ENCODE measurements around the gene CHAT.

The CHAT gene

GRCh38 chr10:49688261-49688846 lies 74.5 kb downstream of the CHAT start:
- DNase-seq (ENCODE audit: low read depth in 2 of 2): no peak

DNA sequence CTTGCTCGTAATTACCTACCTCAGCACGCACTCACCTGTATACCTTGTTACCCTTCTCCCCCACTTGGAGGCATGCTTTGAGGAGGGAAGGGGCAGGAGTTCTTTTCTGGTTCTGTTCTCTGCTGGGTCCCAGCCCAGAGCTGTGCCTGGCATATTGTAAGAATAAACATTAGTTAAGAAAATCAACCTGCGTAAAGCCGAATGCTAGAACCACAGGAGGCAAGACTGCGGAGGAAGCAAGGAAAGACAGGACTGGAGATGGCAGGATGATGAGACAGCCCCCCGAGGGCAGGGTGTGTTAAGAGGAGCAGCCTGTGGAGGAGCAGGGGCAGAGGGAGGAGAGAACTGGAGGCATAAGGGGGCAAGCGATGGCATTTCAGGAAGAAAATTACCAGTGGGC lies 75.1 kb downstream of the CHAT start:
- no peak for DNase-seq (ENCODE audit: low read depth in 2 of 2)

GRCh38 chr10:49689882-49690510 lies 76.2 kb downstream of the CHAT start:
- no peak for DNase-seq (ENCODE audit: low read depth in 2 of 2)

DNA sequence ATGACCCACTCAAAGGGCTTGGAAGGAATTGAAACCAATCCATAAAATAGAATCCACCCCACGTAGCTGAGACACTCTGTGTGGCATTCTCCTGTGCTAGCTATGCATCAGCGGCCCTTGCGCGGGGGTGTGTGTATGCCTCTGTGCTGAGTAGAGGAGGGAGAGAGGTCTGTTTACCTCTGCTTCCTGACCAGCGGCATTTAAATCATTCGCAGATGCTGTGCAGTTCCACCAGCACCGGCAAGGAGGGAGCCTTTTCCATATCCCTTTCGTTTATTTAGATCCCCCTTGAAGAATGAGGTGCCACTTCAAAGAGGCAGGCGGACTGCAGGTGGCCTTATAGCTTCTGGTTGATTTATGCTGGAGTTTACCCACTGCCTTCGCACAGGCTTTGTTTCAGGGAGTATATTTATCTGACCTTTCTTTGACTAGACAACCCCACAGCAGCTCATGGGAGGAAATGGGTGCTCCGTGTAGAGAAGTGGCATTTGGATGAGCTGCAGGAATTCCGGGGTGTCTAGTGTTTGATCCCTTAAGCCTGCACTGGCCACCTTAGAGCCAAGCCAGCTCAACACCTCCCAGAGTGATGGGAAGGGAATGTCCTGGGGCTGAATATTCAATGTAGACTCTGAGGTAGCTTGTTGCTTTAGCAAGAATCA lies 77.0 kb downstream of the CHAT start:
- no peak for DNase-seq (ENCODE audit: low read depth in 2 of 2)

GRCh38 chr10:49691588-49691987 lies 77.8 kb downstream of the CHAT start:
- DNase-seq (ENCODE audit: low read depth in 2 of 2): no peak

- DNase-seq (ENCODE audit: low read depth in 2 of 2): no peak
Measured at GRCh38 chr10:49694466-49694865, 80.6 kb downstream of the CHAT start.

DNA sequence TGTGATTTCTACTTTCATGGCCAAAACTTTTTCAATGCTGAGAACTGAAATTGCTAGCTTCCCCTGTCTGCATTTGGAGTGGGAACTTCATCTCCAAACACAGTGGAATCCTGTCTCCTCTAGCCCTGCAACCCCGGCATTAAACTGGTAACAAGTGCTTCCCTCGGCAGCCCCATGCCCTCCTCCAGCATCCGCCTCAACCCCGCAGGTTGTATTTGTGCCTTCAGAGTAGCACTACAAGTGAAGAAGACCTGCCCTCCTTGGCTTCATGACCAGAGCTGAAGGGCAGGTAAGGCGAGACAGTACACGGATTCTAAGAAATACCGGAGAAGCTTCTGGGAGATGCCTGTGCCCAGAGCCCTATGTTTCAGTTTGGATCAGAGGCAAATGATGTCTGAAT lies 82.5 kb downstream of the CHAT start:
- no peak for DNase-seq (ENCODE audit: low read depth in 2 of 2)

GRCh38 chr10:49698679-49699078 lies 84.8 kb downstream of the CHAT start:
- no peak for DNase-seq (ENCODE audit: low read depth in 2 of 2)

- DNase-seq (ENCODE audit: low read depth in 2 of 2): no peak
Measured at GRCh38 chr10:49700211-49700610, 86.4 kb downstream of the CHAT start.

DNA sequence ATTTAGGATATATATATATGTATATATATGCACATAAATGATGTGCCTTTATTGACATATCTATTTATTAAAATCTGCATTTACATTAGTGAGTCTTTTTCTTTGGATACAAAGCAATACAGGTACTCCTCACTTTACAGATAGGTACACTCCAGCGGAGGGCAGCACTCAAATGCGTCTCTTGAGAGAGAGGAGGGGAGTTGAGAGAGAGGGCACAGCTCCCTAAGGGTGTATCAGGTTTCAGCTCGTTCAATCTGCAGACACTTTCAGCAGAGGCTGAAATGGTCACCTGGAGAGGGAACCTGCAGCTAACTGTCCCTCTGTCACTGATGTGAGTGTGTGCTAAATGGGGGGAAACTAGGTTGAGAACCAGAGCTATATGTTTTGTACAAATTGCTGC lies 87.2 kb downstream of the CHAT start:
- DNase-seq (ENCODE audit: low read depth in 2 of 2): no peak

DNA sequence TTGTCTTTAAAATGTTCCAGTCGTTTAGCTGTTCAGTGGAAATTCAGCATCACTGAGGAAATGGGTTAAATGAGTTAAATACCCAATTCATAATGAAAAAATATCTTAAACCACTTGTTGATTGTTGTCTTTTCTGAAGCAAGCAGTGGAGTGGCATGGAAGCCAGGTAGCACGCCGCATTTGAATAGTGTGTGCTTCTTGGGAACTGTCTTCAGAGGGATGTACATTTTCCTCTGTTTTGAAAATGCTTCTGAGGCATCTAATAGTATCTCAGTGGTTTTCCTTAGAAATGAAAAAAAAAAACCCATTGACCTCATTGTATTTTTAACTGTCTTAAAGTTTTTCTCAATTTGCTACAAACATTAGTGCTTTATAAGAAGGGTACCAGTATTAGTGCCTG lies 93.7 kb downstream of the CHAT start:
- DNase-seq (ENCODE audit: low read depth in 2 of 2): no peak

DNA sequence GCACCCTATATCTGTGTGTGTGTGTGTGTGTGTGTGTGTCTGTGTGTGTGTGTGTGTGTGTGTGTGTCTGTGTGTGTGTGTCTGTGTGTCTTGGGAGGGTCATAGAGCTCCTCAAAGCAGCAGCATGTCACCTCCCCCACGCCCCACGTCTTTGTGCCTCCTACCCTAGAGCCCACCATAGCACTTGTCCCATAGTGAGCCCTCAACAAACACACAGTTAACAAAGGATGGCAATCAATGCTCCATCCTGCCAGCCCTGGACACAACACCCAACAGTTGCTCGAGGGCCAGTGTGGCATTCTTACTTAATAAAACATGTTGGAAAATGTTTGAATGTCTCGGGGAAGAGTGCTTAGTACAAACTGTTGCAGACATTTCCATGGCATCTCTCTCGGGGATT lies 96.1 kb downstream of the CHAT start:
- DNase-seq (ENCODE audit: low read depth in 2 of 2): no peak

DNA sequence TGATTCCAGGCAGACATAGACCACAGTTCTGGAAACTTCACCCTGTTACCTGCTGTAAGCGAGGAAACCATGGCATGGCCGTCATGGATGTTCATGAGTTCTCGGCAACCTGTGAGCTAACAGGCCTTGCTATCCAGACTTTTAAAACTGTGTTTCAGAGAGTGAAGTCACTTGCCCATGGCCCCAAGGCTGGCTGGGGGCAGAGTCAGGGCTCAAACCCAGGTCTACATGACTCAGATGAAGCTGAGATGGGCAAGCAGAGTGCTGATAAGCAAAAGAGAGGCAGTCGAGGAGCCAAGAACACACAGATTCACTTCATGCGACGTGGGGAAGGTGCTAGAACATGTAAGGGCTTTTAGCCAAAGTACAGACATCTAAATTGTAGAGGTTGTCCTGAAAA lies 97.1 kb downstream of the CHAT start:
- DNase-seq (ENCODE audit: low read depth in 2 of 2): no peak

GRCh38 chr10:49711481-49711880 lies 97.6 kb downstream of the CHAT start:
- no peak for DNase-seq (ENCODE audit: low read depth in 2 of 2)

DNA sequence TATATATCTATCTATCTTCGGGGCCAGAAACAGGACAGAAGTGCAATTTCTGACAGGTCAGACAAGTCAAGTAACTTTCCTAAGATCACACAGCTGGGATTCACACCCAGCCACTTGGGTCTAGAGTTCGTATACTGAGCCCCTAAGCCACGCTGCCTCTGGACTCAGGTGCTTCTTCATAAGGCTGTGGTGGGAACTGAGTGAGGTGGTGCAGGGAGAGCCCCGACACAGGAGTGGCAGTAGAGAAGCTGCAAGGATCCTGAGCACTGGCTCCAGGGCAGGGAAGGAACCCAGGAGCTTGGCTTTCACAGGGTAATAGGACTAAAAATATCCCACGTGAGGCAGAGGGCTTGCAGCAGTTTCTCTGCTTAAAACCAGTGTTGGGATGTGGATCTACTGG lies 99.4 kb downstream of the CHAT start:
- no peak for DNase-seq (ENCODE audit: low read depth in 2 of 2)
